ENCODE results near the gene CLK3.
"Not testable (repeated sequence)": the region's sequence is repeated elsewhere in the genome, so short reads cannot be mapped to it uniquely, and the experiment has no call there.

DNA sequence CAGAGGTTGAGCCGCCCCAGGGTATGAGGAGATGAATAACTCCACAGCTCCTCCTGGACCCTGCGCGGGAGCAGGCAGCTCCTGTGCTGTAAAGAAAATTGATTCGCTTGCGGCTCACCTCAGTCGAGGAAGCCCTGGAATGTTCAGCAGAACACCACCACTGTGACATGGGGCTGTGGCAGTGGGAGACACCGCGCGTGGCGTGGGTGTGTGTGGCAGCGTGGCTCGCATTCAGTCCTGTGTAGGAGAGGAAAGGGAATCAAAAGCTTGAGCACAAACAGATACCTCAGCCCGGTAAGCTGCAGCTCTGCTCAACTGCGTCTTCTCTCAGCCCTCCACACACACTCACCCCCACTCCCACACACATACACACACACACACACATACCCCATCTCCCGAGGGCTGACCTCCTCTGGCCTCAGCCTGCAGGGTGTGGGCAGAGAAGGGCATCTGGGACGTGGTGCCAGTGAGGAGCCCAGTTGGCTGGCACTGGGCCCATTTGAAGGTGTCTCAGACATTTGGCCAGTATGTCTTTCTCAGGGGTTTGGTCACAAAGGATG, 18.4 kb upstream of the CLK3 start:
- TF ChIP-seq, protein P1, sequence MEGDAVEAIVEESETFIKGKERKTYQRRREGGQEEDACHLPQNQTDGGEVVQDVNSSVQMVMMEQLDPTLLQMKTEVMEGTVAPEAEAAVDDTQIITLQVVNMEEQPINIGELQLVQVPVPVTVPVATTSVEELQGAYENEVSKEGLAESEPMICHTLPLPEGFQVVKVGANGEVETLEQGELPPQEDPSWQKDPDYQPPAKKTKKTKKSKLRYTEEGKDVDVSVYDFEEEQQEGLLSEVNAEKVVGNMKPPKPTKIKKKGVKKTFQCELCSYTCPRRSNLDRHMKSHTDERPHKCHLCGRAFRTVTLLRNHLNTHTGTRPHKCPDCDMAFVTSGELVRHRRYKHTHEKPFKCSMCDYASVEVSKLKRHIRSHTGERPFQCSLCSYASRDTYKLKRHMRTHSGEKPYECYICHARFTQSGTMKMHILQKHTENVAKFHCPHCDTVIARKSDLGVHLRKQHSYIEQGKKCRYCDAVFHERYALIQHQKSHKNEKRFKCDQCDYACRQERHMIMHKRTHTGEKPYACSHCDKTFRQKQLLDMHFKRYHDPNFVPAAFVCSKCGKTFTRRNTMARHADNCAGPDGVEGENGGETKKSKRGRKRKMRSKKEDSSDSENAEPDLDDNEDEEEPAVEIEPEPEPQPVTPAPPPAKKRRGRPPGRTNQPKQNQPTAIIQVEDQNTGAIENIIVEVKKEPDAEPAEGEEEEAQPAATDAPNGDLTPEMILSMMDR (IDR thresholded peaks at IDR 0.05), result not testable (repeated sequence)
- TF ChIP-seq POLR2AphosphoS5 (IDR thresholded peaks at IDR 0.05; ENCODE audit: insufficient read depth in 1 of 2, low read depth in 1 of 2), result not testable (repeated sequence)

All from vagina (tissue), 2 donors.